K562 (cell line): ENCODE data around the gene GJB2. TPM values are rescaled to one million over a fixed set of nuclear protein-coding genes. Genes with fewer than 3 reads are reported as not detected.

Experiments used
- ATAC-seq: fragments of 200-7000 bp; cut with Tn5 transposase; 3 replicates; pipeline ENCODE4 v1.9.1; 2020; ENCODE audit warnings: moderate library complexity
- BruUV-seq: library from RNA; stranded (reverse); fragments of 400-500 nt; replicated peaks from 2 replicates; lab custom pipeline; 2021; lab: Mats Ljungman, UMichigan
- CTCF ChIA-PET: fragments of 300-600 bp; formaldehyde crosslinking; extraction: SDS; loops from one replicate; lab custom pipeline; 2021; ENCODE audit warnings: low intra/inter-chr PET ratio; lab: Yijun Ruan, JAX
- POLR2A ChIA-PET: fragments of 300-600, 350-650 bp; sonication (Branson Sonifier 250); formaldehyde crosslinking; extraction: SDS; loops from one replicate; lab custom pipeline; 2021; ENCODE audit warnings: antibody characterized with exemption, inconsistent platforms; lab: Yijun Ruan, JAX
- DNase-seq, 4 experiments: peaks; one replicate each; pipeline versions ENCODE4 v3.0.0 to v3.0.0-alpha.2; 2011 to 2018; ENCODE audit warnings: low spot score in 3 of 4, mixed read lengths in 3 of 4; ENCODE audit errors: extremely low read depth in 1 of 4
- FAIRE-seq: peaks from 2 replicates; lab custom pipeline; 2011; peaks lifted over from hg19 to GRCh38; lab: Jason Lieb, UNC
- H2AFZ ChIP-seq: 2 replicates; pipeline ENCODE4 v1.6.0; 2011; ENCODE audit warnings: low read depth, low read length, control low read depth, inconsistent platforms
- H3K27ac ChIP-seq: fragments of 200-600 bp; 3 replicates; pipeline ENCODE4 v1.8.0; 2011; ENCODE audit warnings: low read depth, mild to moderate bottlenecking, control low read depth, inconsistent platforms, low read length, moderate library complexity, mixed read lengths; ENCODE audit errors: extremely low read depth
- H3K27me3 ChIP-seq, 2 experiments: fragments of 300-600 bp in 1 of 2; 2 replicates in 1 of 2; 3 replicates in 1 of 2; pipeline versions ENCODE4 v1.6.0 to v1.8.0; 2011; ENCODE audit warnings: inconsistent platforms in 2 of 2, low read length in 2 of 2, mild to moderate bottlenecking in 1 of 2, mixed read lengths in 1 of 2, moderate library complexity in 1 of 2; ENCODE audit not compliant: control insufficient read depth in 2 of 2, insufficient read depth in 2 of 2
- H3K36me3 ChIP-seq: fragments of 300-600 bp; 3 replicates; pipeline ENCODE4 v1.8.0; 2011; ENCODE audit warnings: mild to moderate bottlenecking, low read length, inconsistent platforms; ENCODE audit not compliant: control insufficient read depth, insufficient read depth
- H3K4me1 ChIP-seq, 2 experiments: fragments of 200-600 bp in 1 of 2; replicated peaks in 1 of 2; 2 replicates in 1 of 2; 3 replicates in 1 of 2; pipeline versions ENCODE4 v1.5.1 to v1.8.0; 2011; ENCODE audit warnings: inconsistent platforms in 2 of 2, low read length in 2 of 2, mild to moderate bottlenecking in 1 of 2, mixed read lengths in 1 of 2, moderate library complexity in 1 of 2; ENCODE audit not compliant: control insufficient read depth in 2 of 2, insufficient read depth in 2 of 2
- H3K4me2 ChIP-seq: 2 replicates; pipeline ENCODE4 v1.6.1; 2011; ENCODE audit warnings: low read length, control low read depth, inconsistent platforms, mixed read lengths; ENCODE audit not compliant: insufficient read depth
- H3K4me3 ChIP-seq: fragments of 200-600 bp; sonication (generic), shearing (Covaris generic); 2 replicates; pipeline ENCODE4 v1.5.1; 2016; ENCODE audit warnings: control low read depth, inconsistent platforms
- H3K79me2 ChIP-seq: fragments of 200-600 bp; 3 replicates; pipeline ENCODE4 v1.8.0; 2011; ENCODE audit warnings: low read length, inconsistent platforms; ENCODE audit not compliant: control insufficient read depth, insufficient read depth
- H3K9ac ChIP-seq, 2 experiments: 2 replicates each; pipeline versions ENCODE4 v1.6.0 to v1.6.1; 2011; ENCODE audit warnings: low read depth in 2 of 2, low read length in 2 of 2, control low read depth in 1 of 2, inconsistent platforms in 1 of 2, mild to moderate bottlenecking in 1 of 2, mixed read lengths in 1 of 2; ENCODE audit not compliant: insufficient read depth in 1 of 2
- H3K9me1 ChIP-seq: one replicate; pipeline ENCODE4 v1.6.0; 2011; ENCODE audit warnings: inconsistent platforms, mild to moderate bottlenecking, low read length, moderate library complexity; ENCODE audit not compliant: control insufficient read depth, insufficient read depth
- H3K9me3 ChIP-seq: replicated peaks from 2 replicates; pipeline ENCODE4 v1.5.1; 2011; ENCODE audit warnings: low read depth, low read length, inconsistent platforms; ENCODE audit not compliant: control insufficient read depth, insufficient read depth
- H4K20me1 ChIP-seq: replicated peaks from 2 replicates; pipeline ENCODE4 v1.6.1; 2011; ENCODE audit warnings: low read length, inconsistent platforms, mixed read lengths; ENCODE audit not compliant: control insufficient read depth, insufficient read depth
- AFF1 ChIP-seq, 2 experiments: fragments of 450-650 bp; IDR thresholded peaks; 2 replicates each; pipeline ENCODE4 v1.6.1; 2018; ENCODE audit warnings: mild to moderate bottlenecking in 2 of 2, low read depth in 1 of 2; ENCODE audit not compliant: partially characterized antibody in 2 of 2
- CBFA2T2 ChIP-seq: fragments of 450-650 bp; conservative IDR thresholded peaks from 2 replicates; pipeline ENCODE4 v1.6.1; 2017; ENCODE audit warnings: mild to moderate bottlenecking
- CREBBP ChIP-seq: IDR thresholded peaks from one replicate; pipeline ENCODE4 v1.6.1; 2012; ENCODE audit warnings: low read depth, mild to moderate bottlenecking, control low read depth, inconsistent platforms, low read length
- EWSR1 ChIP-seq: fragments of 450-650 bp; IDR thresholded peaks from 2 replicates; pipeline ENCODE4 v1.6.1; 2018; ENCODE audit warnings: borderline replicate concordance, mild to moderate bottlenecking, low read depth, moderate library complexity; ENCODE audit not compliant: partially characterized antibody
- KLF6 ChIP-seq: fragments of 250-450 bp; sonication (Bioruptor Pico); IDR thresholded peaks from 2 replicates; pipeline ENCODE4 v1.4.0; 2020; ENCODE audit warnings: mild to moderate bottlenecking, moderate library complexity, borderline replicate concordance
- SAFB ChIP-seq: fragments of 200-400 bp; formaldehyde crosslinking; IDR thresholded peaks from 2 replicates; pipeline ENCODE4 v1.6.1; 2017; ENCODE audit warnings: low read depth, low read length, borderline replicate concordance
- ZC3H8 ChIP-seq: fragments of 450-650 bp; IDR thresholded peaks from 2 replicates; pipeline ENCODE4 v1.6.1; 2017
- WGBS: fragments of 100-300 bp; shearing (Covaris generic); methylation state at CpG from one replicate; pipeline ENCODE4 v1.1.6; 2016; ENCODE audit warnings: low coverage, mixed read lengths; ENCODE audit not compliant: insufficient coverage; ENCODE audit errors: missing lambda C conversion rate; 5-methylcytosine and 5-hydroxymethylcytosine counted together
- in situ Hi-C: fragments of 300-500 bp; cut with MboI; formaldehyde crosslinking; loops from 4 replicates; pipeline ENCODE4 v1.15.0; 2018; ENCODE audit warnings: inconsistent platforms, mixed read lengths
- intact Hi-C: fragments of 100-400 bp; cut with micrococcal nuclease; formaldehyde crosslinking; loops from 2 replicates; pipeline ENCODE4 v1.14.2; 2022
- polyA plus RNA-seq, 8 experiments: library from polyadenylated mRNA; depleted of rRNA in 4 of 8; stranded (reverse) in 5 of 8; unstranded in 3 of 8; fragments of >200 nt; fragmentation: Nextera tagmentation in 2 of 8; fragmentation: Illumina TruSeq in 1 of 8; extraction: Ambion mirVana in 2 of 8; extraction: Trizol in 1 of 8; gene quantifications; 2 replicates each; pipeline versions ENCODE4 v1.2.1 to v1.2.3, GENCODE V29; 2011 to 2014; ENCODE audit warnings: inconsistent platforms in 1 of 8, missing spikeins in 1 of 8
- total RNA-seq, 7 experiments: library from RNA; depleted of rRNA in 6 of 7; stranded (reverse); fragments of >200 nt in 6 of 7; fragmentation: Illumina TruSeq in 2 of 7; extraction: Trizol in 2 of 7; gene quantifications; 2 replicates each; pipeline versions ENCODE4 v1.2.1 to v1.2.3, GENCODE V29; 2011 to 2021; ENCODE audit warnings: low replicate concordance in 1 of 7
- TF ChIP-seq, protein P1 (sequence below), 2 experiments: fragments of 150-350 bp in 1 of 2; IDR thresholded peaks; 2 replicates each; pipeline ENCODE4 v1.6.1; 2012 to 2016; ENCODE audit warnings: low read depth in 2 of 2, low read length in 2 of 2, mild to moderate bottlenecking in 1 of 2, moderate library complexity in 1 of 2
- TF ChIP-seq, protein P2 (sequence below): fragments of 250-450 bp; sonication (Bioruptor Pico); IDR thresholded peaks from 2 replicates; pipeline ENCODE4 v1.8.0; 2022; ENCODE audit warnings: moderate library complexity, mild to moderate bottlenecking, inconsistent platforms

GJB2 gene
- total and polyA plus RNA-seq, 9 of the 15 experiments (the other 6 are each of a cell fraction or from before 2014, with no cell fraction given) = not detected

GRCh38 chr13:20142927-20143480 lies 49.7 kb downstream of the GJB2 start:
- no peak for ATAC-seq
- Histone ChIP-seq H3K27ac (no peak overlapping the region), H3K79me2 (no peaks in the 10 kb centered on the region), H3K4me3 (no peak overlapping the region), H3K36me3 (no peaks in the 10 kb centered on the region), H3K9ac (no peak overlapping the region), H4K20me1 (0 out of 2 replicates have a peak, but pooled peaks cover 5% of the 10 kb centered on the region), H3K27me3 (peaks cover 9 to 48% of the 10 kb centered on the region in 2 experiments; a peak in 3 of 5 replicates), H3K4me1 (peaks cover 0 to 5% of the 10 kb centered on the region in 2 experiments; a peak in 1 of 5 replicates), H3K9me1 (no peaks in the 10 kb centered on the region), H2AFZ (no peak overlapping the region), H3K4me2 (no peak overlapping the region), H3K9me3 (no peaks in the 10 kb centered on the region)
- WGBS = under 1% methylated on average over 16 of the region's 30 CpGs
- intact Hi-C loops = no loop called here
- CTCF ChIA-PET = no interaction called here
- no peak for FAIRE-seq
- POLR2A ChIA-PET = interaction anchor here (0.8 kb wide), 1 partner anchor 183 kb away, joined by 3 read pairs; no protein-coding TSS in a partner anchor
- in situ Hi-C loops = no loop called here
- DNase-seq = no peak
- BruUV-seq = no TSS peak
- TF ChIP-seq, protein P1, sequence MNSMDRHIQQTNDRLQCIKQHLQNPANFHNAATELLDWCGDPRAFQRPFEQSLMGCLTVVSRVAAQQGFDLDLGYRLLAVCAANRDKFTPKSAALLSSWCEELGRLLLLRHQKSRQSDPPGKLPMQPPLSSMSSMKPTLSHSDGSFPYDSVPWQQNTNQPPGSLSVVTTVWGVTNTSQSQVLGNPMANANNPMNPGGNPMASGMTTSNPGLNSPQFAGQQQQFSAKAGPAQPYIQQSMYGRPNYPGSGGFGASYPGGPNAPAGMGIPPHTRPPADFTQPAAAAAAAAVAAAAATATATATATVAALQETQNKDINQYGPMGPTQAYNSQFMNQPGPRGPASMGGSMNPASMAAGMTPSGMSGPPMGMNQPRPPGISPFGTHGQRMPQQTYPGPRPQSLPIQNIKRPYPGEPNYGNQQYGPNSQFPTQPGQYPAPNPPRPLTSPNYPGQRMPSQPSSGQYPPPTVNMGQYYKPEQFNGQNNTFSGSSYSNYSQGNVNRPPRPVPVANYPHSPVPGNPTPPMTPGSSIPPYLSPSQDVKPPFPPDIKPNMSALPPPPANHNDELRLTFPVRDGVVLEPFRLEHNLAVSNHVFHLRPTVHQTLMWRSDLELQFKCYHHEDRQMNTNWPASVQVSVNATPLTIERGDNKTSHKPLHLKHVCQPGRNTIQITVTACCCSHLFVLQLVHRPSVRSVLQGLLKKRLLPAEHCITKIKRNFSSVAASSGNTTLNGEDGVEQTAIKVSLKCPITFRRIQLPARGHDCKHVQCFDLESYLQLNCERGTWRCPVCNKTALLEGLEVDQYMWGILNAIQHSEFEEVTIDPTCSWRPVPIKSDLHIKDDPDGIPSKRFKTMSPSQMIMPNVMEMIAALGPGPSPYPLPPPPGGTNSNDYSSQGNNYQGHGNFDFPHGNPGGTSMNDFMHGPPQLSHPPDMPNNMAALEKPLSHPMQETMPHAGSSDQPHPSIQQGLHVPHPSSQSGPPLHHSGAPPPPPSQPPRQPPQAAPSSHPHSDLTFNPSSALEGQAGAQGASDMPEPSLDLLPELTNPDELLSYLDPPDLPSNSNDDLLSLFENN (IDR thresholded peaks at IDR 0.05; ENCODE audit: low read depth in 2 of 2, low read length in 2 of 2) = no peak
- TF ChIP-seq CREBBP (no peak), CBFA2T2 (no peak), ZC3H8 (no peak), KLF6 (CRISPR knock-in tag) (no peak), EWSR1 (no peak), SAFB (no peak), AFF1 (IDR thresholded peaks at IDR 0.05; ENCODE audit: low read depth in 1 of 2, partially characterized antibody in 2 of 2) (no peak)
- TF ChIP-seq, protein P2, sequence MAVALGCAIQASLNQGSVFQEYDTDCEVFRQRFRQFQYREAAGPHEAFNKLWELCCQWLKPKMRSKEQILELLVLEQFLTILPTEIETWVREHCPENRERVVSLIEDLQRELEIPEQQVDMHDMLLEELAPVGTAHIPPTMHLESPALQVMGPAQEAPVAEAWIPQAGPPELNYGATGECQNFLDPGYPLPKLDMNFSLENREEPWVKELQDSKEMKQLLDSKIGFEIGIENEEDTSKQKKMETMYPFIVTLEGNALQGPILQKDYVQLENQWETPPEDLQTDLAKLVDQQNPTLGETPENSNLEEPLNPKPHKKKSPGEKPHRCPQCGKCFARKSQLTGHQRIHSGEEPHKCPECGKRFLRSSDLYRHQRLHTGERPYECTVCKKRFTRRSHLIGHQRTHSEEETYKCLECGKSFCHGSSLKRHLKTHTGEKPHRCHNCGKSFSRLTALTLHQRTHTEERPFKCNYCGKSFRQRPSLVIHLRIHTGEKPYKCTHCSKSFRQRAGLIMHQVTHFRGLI = no peak
